ENCODE measurements around the gene TUBA1C. TPM values are rescaled to one million over a fixed set of nuclear protein-coding genes. Genes with fewer than 3 reads are reported as not detected.

The TUBA1C gene
- total and polyA plus RNA-seq, 10 of the 15 experiments (the other 5 are each of a cell fraction or from before 2014, with no cell fraction given), result 285 to 1,003 (median 441) TPM

GRCh38 chr12:49294804-49295081 is 29.9 kb downstream of the TUBA1C start:
- in situ Hi-C loops (cut with MboI) (no loop called here), intact Hi-C loops (cut with micrococcal nuclease; ENCODE audit: unreplicated experiment) (no loop called here)
- Histone ChIP-seq H4K20me1 (ENCODE audit: control insufficient read depth, insufficient read depth) (no peaks in the 10 kb centered on the region), H3K27ac (ENCODE audit: control insufficient read depth, insufficient read depth) (no peak overlapping the region), H3K79me2 (ENCODE audit: control insufficient read depth, insufficient read depth, low read length) (no peaks in the 10 kb centered on the region), H3K4me1 (ENCODE audit: control insufficient read depth, insufficient read depth, low read length) (peaks cover 8% of the 10 kb centered on the region), H3K9me3 (replicated peaks; ENCODE audit: control insufficient read depth, insufficient read depth, low read length) (no peaks in the 10 kb centered on the region), H3K36me3 (ENCODE audit: control insufficient read depth in 2 of 2, insufficient read depth in 2 of 2, low read length in 1 of 2) (no peaks in the 10 kb centered on the region), H3K27me3 (replicated peaks in 1 of 2; ENCODE audit: control insufficient read depth in 2 of 2, insufficient read depth in 2 of 2, low read length in 1 of 2) (peaks cover 19 to 20% of the 10 kb centered on the region in 2 experiments), H2AFZ (ENCODE audit: control insufficient read depth, low read depth, low read length) (no peak overlapping the region), H3K4me2 (ENCODE audit: control insufficient read depth, insufficient read depth) (no peak overlapping the region), H3K9ac (ENCODE audit: control insufficient read depth, insufficient read depth, low read length) (no peak overlapping the region), H3K4me3 (no peak overlapping the region)
- SMC1A ChIA-PET (ENCODE audit: uncharacterized antibody, unreplicated experiment), result no interaction called here
- CTCF ChIA-PET, result interaction anchor here (1.2 to 16.2 kb wide), 8 partner anchors 9 to 67 kb away, joined by 3 to 231 read pairs (median 6); partner anchors contain the start of genes DNAJC22 and TROAP
- RAD21 ChIA-PET (ENCODE audit: unreplicated experiment), result no interaction called here
- DNase-seq (ENCODE audit: low read depth, low spot score) (no peak), ATAC-seq (no peak), FAIRE-seq (no peak)
- BruUV-seq (replicated peaks), result no TSS peak
- TF ChIP-seq GABPA (IDR thresholded peaks at IDR 0.05; ENCODE audit: low read depth), result no peak
- TF ChIP-seq ZZZ3 (IDR thresholded peaks at IDR 0.05; ENCODE audit: control insufficient read depth, insufficient read length, low read depth), result no peak
- TF ChIP-seq RCOR1 (conservative IDR thresholded peaks at IDR 0.05; ENCODE audit: low read depth, low read length), result no peak
- 27% methylated on average over 5 of the region's 5 CpGs for WGBS (ENCODE audit: insufficient coverage, insufficient replicate concordance, low lambda C conversion rate, missing lambda C conversion rate)
- POLR2A ChIA-PET, result interaction anchor here (1.1 to 1.7 kb wide), 2 partner anchors 28 to 38 kb away, joined by 3 to 4 read pairs; partner anchors contain the start of gene TROAP

GRCh38 chr12:49295082-49295936 is 30.4 kb downstream of the TUBA1C start, which contains the start of gene PRPH:
Gene PRPH, plus strand, starts transcription at chr12:49295147. Its CDS starts 54 bp downstream, at chr12:49295201.
- in situ Hi-C loops (cut with MboI), result no loop called here

More at GRCh38 chr12:49295082-49295936, 30.4 kb downstream of the TUBA1C start, which contains the start of gene PRPH:
- intact Hi-C loops (cut with micrococcal nuclease; ENCODE audit: unreplicated experiment), result no loop called here
- Histone ChIP-seq H4K20me1 (ENCODE audit: control insufficient read depth, insufficient read depth) (no peaks in the 10 kb centered on the region), H3K4me2 (ENCODE audit: control insufficient read depth, insufficient read depth) (no peak within 1 kb of the TSS), H3K27ac (ENCODE audit: control insufficient read depth, insufficient read depth) (no peak within 1 kb of the TSS), H3K4me3 (no peak within 1 kb of the TSS), H2AFZ (ENCODE audit: control insufficient read depth, low read depth, low read length) (no peak within 1 kb of the TSS), H3K4me1 (ENCODE audit: control insufficient read depth, insufficient read depth, low read length) (peaks cover 8% of the 10 kb centered on the region), H3K36me3 (ENCODE audit: control insufficient read depth in 2 of 2, insufficient read depth in 2 of 2, low read length in 1 of 2) (no peaks in the 10 kb centered on the region), H3K9me3 (replicated peaks; ENCODE audit: control insufficient read depth, insufficient read depth, low read length) (no peaks in the 10 kb centered on the region), H3K9ac (ENCODE audit: control insufficient read depth, insufficient read depth, low read length) (no peak within 1 kb of the TSS), H3K27me3 (replicated peaks in 1 of 2; ENCODE audit: control insufficient read depth in 2 of 2, insufficient read depth in 2 of 2, low read length in 1 of 2) (peaks cover 19 to 20% of the 10 kb centered on the region in 2 experiments), H3K79me2 (ENCODE audit: control insufficient read depth, insufficient read depth, low read length) (no peaks in the 10 kb centered on the region)
- CTCF ChIA-PET, result interaction anchor here (0.6 to 16.2 kb wide), 13 partner anchors 9 to 102 kb away, joined by 3 to 231 read pairs (median 4); partner anchors contain the start of genes DNAJC22 and TROAP
- no TSS peak for BruUV-seq (replicated peaks)
- SMC1A ChIA-PET (ENCODE audit: uncharacterized antibody, unreplicated experiment), result no interaction called here
- DNase-seq (ENCODE audit: low read depth, low spot score) (no peak), ATAC-seq (no peak), FAIRE-seq (no peak)
- 26% methylated on average over 66 of the region's 82 CpGs for WGBS (ENCODE audit: insufficient coverage, insufficient replicate concordance, low lambda C conversion rate, missing lambda C conversion rate)
- RAD21 ChIA-PET (ENCODE audit: unreplicated experiment), result no interaction called here
- TF ChIP-seq HDAC6 (IDR thresholded peaks at IDR 0.05; ENCODE audit: unreplicated experiment), result peak; percentile 69
- no peak for TF ChIP-seq RELB (IDR thresholded peaks at IDR 0.05; ENCODE audit: low read depth)
- POLR2A ChIA-PET, result interaction anchor here (1.1 to 1.7 kb wide), 2 partner anchors 28 to 38 kb away, joined by 3 to 4 read pairs; partner anchors contain the start of gene TROAP

Data from GM12878 (cell line).